Measurements from ENCODE around the gene USP9Y. TPM values are rescaled to one million over a fixed set of nuclear protein-coding genes. Genes with fewer than 3 reads are reported as not detected.
"Not testable (repeated sequence)": the region's sequence is repeated elsewhere in the genome, so short reads cannot be mapped to it uniquely, and the experiment has no call there.

The USP9Y gene, protein sequence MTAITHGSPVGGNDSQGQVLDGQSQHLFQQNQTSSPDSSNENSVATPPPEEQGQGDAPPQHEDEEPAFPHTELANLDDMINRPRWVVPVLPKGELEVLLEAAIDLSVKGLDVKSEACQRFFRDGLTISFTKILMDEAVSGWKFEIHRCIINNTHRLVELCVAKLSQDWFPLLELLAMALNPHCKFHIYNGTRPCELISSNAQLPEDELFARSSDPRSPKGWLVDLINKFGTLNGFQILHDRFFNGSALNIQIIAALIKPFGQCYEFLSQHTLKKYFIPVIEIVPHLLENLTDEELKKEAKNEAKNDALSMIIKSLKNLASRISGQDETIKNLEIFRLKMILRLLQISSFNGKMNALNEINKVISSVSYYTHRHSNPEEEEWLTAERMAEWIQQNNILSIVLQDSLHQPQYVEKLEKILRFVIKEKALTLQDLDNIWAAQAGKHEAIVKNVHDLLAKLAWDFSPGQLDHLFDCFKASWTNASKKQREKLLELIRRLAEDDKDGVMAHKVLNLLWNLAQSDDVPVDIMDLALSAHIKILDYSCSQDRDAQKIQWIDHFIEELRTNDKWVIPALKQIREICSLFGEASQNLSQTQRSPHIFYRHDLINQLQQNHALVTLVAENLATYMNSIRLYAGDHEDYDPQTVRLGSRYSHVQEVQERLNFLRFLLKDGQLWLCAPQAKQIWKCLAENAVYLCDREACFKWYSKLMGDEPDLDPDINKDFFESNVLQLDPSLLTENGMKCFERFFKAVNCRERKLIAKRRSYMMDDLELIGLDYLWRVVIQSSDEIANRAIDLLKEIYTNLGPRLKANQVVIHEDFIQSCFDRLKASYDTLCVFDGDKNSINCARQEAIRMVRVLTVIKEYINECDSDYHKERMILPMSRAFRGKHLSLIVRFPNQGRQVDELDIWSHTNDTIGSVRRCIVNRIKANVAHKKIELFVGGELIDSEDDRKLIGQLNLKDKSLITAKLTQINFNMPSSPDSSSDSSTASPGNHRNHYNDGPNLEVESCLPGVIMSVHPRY (N-terminal part only)
- not detected in 2 replicates for total RNA-seq
- long read RNA-seq, result 0 reads

DNA sequence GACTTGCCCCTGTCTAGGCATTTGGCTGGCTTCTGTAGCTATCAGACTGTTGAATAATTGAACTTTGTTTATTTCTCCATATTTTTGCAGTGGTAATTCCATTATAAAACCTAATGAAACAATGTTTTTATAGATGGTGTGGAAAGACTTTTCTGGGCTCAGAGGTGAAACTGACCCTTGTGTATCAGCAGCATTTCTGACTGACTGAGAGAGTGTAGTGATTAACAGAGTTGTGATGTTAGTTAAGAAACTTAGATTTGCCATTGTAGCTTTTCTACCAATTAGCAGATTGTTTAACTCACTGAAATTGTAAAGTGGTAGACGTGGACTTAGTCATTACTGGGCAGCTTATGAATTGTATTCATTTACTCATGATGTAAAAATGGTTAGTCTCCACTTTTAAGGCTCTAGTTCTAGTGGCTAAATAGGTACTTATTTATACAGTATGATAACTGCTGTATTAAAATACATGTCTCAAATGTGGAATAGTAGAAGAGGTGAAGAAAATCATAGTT is at the start of gene USP9Y:
Gene USP9Y (plus strand): TSS at position 51 of the 515 bp plus-strand sequence. CDS start 8,217 bp downstream, outside the sequence.
- no peak within 1 kb of the TSS for H3K4me3 Mint-ChIP-seq (ENCODE audit: unreplicated experiment)
- H3K9me3 Mint-ChIP-seq (ENCODE audit: unreplicated experiment), result no peaks in the 10 kb centered on the region
- TF ChIP-seq, protein P1, sequence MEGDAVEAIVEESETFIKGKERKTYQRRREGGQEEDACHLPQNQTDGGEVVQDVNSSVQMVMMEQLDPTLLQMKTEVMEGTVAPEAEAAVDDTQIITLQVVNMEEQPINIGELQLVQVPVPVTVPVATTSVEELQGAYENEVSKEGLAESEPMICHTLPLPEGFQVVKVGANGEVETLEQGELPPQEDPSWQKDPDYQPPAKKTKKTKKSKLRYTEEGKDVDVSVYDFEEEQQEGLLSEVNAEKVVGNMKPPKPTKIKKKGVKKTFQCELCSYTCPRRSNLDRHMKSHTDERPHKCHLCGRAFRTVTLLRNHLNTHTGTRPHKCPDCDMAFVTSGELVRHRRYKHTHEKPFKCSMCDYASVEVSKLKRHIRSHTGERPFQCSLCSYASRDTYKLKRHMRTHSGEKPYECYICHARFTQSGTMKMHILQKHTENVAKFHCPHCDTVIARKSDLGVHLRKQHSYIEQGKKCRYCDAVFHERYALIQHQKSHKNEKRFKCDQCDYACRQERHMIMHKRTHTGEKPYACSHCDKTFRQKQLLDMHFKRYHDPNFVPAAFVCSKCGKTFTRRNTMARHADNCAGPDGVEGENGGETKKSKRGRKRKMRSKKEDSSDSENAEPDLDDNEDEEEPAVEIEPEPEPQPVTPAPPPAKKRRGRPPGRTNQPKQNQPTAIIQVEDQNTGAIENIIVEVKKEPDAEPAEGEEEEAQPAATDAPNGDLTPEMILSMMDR (IDR thresholded peaks at IDR 0.05), result no peak
- no peaks in the 10 kb centered on the region for H3K36me3 Mint-ChIP-seq (ENCODE audit: unreplicated experiment)
- no peak for DNase-seq (ENCODE audit: extremely low spot score, unreplicated experiment)
- H3K27me3 Mint-ChIP-seq (ENCODE audit: unreplicated experiment), result no peaks in the 10 kb centered on the region
- H3K4me1 Mint-ChIP-seq (ENCODE audit: unreplicated experiment), result no peaks in the 10 kb centered on the region
- no peak within 1 kb of the TSS for H3K27ac Mint-ChIP-seq (ENCODE audit: unreplicated experiment)

GRCh38 chrY:12651621-12652036 is 49.4 kb upstream of the USP9Y start:
- Mint-ChIP-seq H3K27ac (ENCODE audit: unreplicated experiment) (no peak overlapping the region), H3K36me3 (ENCODE audit: unreplicated experiment) (no peaks in the 10 kb centered on the region), H3K4me3 (ENCODE audit: unreplicated experiment) (no peak overlapping the region), H3K9me3 (ENCODE audit: unreplicated experiment) (no peaks in the 10 kb centered on the region), H3K27me3 (ENCODE audit: unreplicated experiment) (no peaks in the 10 kb centered on the region), H3K4me1 (ENCODE audit: unreplicated experiment) (no peaks in the 10 kb centered on the region)
- TF ChIP-seq, protein P1 (IDR thresholded peaks at IDR 0.05), result no peak
- no peak for DNase-seq (ENCODE audit: extremely low spot score, unreplicated experiment)

- no peaks in the 10 kb centered on the region for H3K27me3 Mint-ChIP-seq (ENCODE audit: unreplicated experiment)
- no peak for DNase-seq (ENCODE audit: extremely low spot score, unreplicated experiment)
- no peaks in the 10 kb centered on the region for H3K4me1 Mint-ChIP-seq (ENCODE audit: unreplicated experiment)
- H3K27ac Mint-ChIP-seq (ENCODE audit: unreplicated experiment), result no peak overlapping the region
- no peaks in the 10 kb centered on the region for H3K36me3 Mint-ChIP-seq (ENCODE audit: unreplicated experiment)
- no peaks in the 10 kb centered on the region for H3K9me3 Mint-ChIP-seq (ENCODE audit: unreplicated experiment)
- TF ChIP-seq, protein P1 (IDR thresholded peaks at IDR 0.05), result no peak
- H3K4me3 Mint-ChIP-seq (ENCODE audit: unreplicated experiment), result no peak overlapping the region
These were observed 39.0 kb upstream of the USP9Y start for GRCh38 chrY:12661745-12662681.

- H3K27ac Mint-ChIP-seq (ENCODE audit: unreplicated experiment), result no peak overlapping the region
- TF ChIP-seq, protein P1 (IDR thresholded peaks at IDR 0.05), result no peak
- no peaks in the 10 kb centered on the region for H3K27me3 Mint-ChIP-seq (ENCODE audit: unreplicated experiment)
- no peak for DNase-seq (ENCODE audit: extremely low spot score, unreplicated experiment)
- H3K36me3 Mint-ChIP-seq (ENCODE audit: unreplicated experiment), result no peaks in the 10 kb centered on the region
- H3K4me1 Mint-ChIP-seq (ENCODE audit: unreplicated experiment), result no peaks in the 10 kb centered on the region
- no peaks in the 10 kb centered on the region for H3K9me3 Mint-ChIP-seq (ENCODE audit: unreplicated experiment)
- no peak overlapping the region for H3K4me3 Mint-ChIP-seq (ENCODE audit: unreplicated experiment)
These were observed 38.1 kb upstream of the USP9Y start for GRCh38 chrY:12662745-12663591.

- not testable (repeated sequence) for DNase-seq (ENCODE audit: extremely low spot score, unreplicated experiment); H3K4me1 Mint-ChIP-seq (ENCODE audit: unreplicated experiment); H3K36me3 Mint-ChIP-seq (ENCODE audit: unreplicated experiment)
These were observed 37.2 kb upstream of the USP9Y start for GRCh38 chrY:12663845-12664244.

More at GRCh38 chrY:12663845-12664244, 37.2 kb upstream of the USP9Y start:
- not testable (repeated sequence) for H3K4me3 Mint-ChIP-seq (ENCODE audit: unreplicated experiment); H3K27me3 Mint-ChIP-seq (ENCODE audit: unreplicated experiment); H3K27ac Mint-ChIP-seq (ENCODE audit: unreplicated experiment); H3K9me3 Mint-ChIP-seq (ENCODE audit: unreplicated experiment)

Measured in osteocyte (in vitro differentiated cells).